ENCODE results near the gene LITAF.

GRCh38 chr16:11539641-11540050, 47.1 kb downstream of the LITAF start:
- TF ChIP-seq SP1 (IDR thresholded peaks at IDR 0.05) (no peak), SUZ12 (IDR thresholded peaks at IDR 0.05) (no peak), FOXA1 (IDR thresholded peaks at IDR 0.05) (no peak), ELF4 (IDR thresholded peaks at IDR 0.05) (no peak)

Measured in HEK293T (cell line).